HEK293 (cell line): ENCODE measurements around the gene RNF169.

Experiments used
- CTCF ChIA-PET: fragments of 350-600 bp; formaldehyde crosslinking; extraction: SDS; loops from one replicate; lab custom pipeline; 2021; ENCODE audit warnings: antibody characterized with exemption; lab: Yijun Ruan, JAX
- POLR2A ChIA-PET: fragments of 300-600 bp; formaldehyde crosslinking; extraction: SDS; loops from one replicate; lab custom pipeline; 2020; ENCODE audit warnings: antibody characterized with exemption, inconsistent platforms; lab: Yijun Ruan, JAX
- H3K27ac ChIP-seq: fragments of 200-500 bp; sonication (Bioruptor generic); 2 replicates; pipeline ENCODE4 v1.5.1; 2014; ENCODE audit warnings: low read depth, low read length, control low read depth, inconsistent platforms; ENCODE audit errors: extremely low read depth
- H3K36me3 ChIP-seq, 2 experiments: fragments of 200-500 bp in 1 of 2; sonication (Bioruptor generic) in 1 of 2; 1 replicate in 1 of 2; 2 replicates in 1 of 2; pipeline ENCODE4 v1.5.1; 2014 to 2017; ENCODE audit warnings: inconsistent platforms in 2 of 2, low read length in 2 of 2; ENCODE audit not compliant: control insufficient read depth in 2 of 2, insufficient read depth in 1 of 2
- H3K4me1 ChIP-seq: fragments of 200-500 bp; sonication (Bioruptor generic); 2 replicates; pipeline ENCODE4 v1.5.1; 2014; ENCODE audit warnings: mild to moderate bottlenecking, low read length, inconsistent platforms; ENCODE audit not compliant: control insufficient read depth, insufficient read depth
- H3K4me3 ChIP-seq: 2 replicates; pipeline ENCODE4 v1.5.1; 2011; ENCODE audit warnings: low read depth, mild to moderate bottlenecking, control low read depth, low read length, moderate library complexity
- H3K9me3 ChIP-seq: fragments of 200-500 bp; sonication (Bioruptor generic); 2 replicates; pipeline ENCODE4 v1.5.1; 2014; ENCODE audit warnings: low read depth, low read length, inconsistent platforms; ENCODE audit not compliant: control insufficient read depth, insufficient read depth
- ELK4 ChIP-seq: IDR thresholded peaks from 2 replicates; pipeline ENCODE4 v1.6.1; 2011; ENCODE audit warnings: mild to moderate bottlenecking, low read depth, low read length, borderline replicate concordance
- HOXA7 ChIP-seq: sonication (generic); formaldehyde crosslinking; IDR thresholded peaks from 2 replicates; pipeline ENCODE4 v1.8.1; 2022; ENCODE audit warnings: missing genetic modification reagents, borderline replicate concordance
- HOXD13 ChIP-seq: sonication (generic); formaldehyde crosslinking; IDR thresholded peaks from 2 replicates; pipeline ENCODE4 v1.8.0; 2022; ENCODE audit warnings: missing genetic modification reagents, borderline replicate concordance
- KLF10 ChIP-seq: fragments of 450-650 bp; IDR thresholded peaks from 2 replicates; pipeline ENCODE4 v1.5.1; 2018; ENCODE audit warnings: missing biosample characterization, mild to moderate bottlenecking, missing genetic modification characterization
- MZF1 ChIP-seq: fragments of 450-650 bp; formaldehyde crosslinking; IDR thresholded peaks from 2 replicates; pipeline ENCODE4 v1.5.1; 2017; ENCODE audit warnings: missing biosample characterization, missing genetic modification characterization, borderline replicate concordance
- OVOL3 ChIP-seq: fragments of 450-650 bp; formaldehyde crosslinking; IDR thresholded peaks from 2 replicates; pipeline ENCODE4 v1.5.1; 2016; ENCODE audit warnings: missing biosample characterization, missing genetic modification characterization
- PRDM1 ChIP-seq: fragments of 450-650 bp; formaldehyde crosslinking; IDR thresholded peaks from 2 replicates; pipeline ENCODE4; 2016; ENCODE audit warnings: missing biosample characterization, missing genetic modification characterization
- TSHZ1 ChIP-seq: fragments of 450-650 bp; formaldehyde crosslinking; IDR thresholded peaks from 2 replicates; pipeline ENCODE4 v1.5.1; 2016; ENCODE audit warnings: missing biosample characterization, missing genetic modification characterization, borderline replicate concordance
- ZNF174 ChIP-seq: fragments of 450-650 bp; formaldehyde crosslinking; IDR thresholded peaks from 2 replicates; pipeline ENCODE4 v1.5.0; 2017; ENCODE audit warnings: missing biosample characterization, mild to moderate bottlenecking, missing genetic modification characterization
- ZNF175 ChIP-seq: fragments of 450-650 bp; formaldehyde crosslinking; IDR thresholded peaks from 2 replicates; pipeline ENCODE4 v1.5.1; 2016; ENCODE audit warnings: missing biosample characterization, missing genetic modification characterization
- ZNF394 ChIP-seq: fragments of 450-650 bp; formaldehyde crosslinking; IDR thresholded peaks from 2 replicates; pipeline ENCODE4 v1.5.1; 2016; ENCODE audit warnings: missing biosample characterization, missing genetic modification characterization, mild to moderate bottlenecking, moderate library complexity, borderline replicate concordance
- ZNF416 ChIP-seq: fragments of 450-650 bp; formaldehyde crosslinking; IDR thresholded peaks from 2 replicates; pipeline ENCODE4 v1.5.1; 2016; ENCODE audit warnings: missing biosample characterization, missing genetic modification characterization
- ZNF549 ChIP-seq: fragments of 450-650 bp; IDR thresholded peaks from 2 replicates; pipeline ENCODE4 v1.5.1; 2018; ENCODE audit warnings: missing biosample characterization, missing genetic modification characterization, mild to moderate bottlenecking, inconsistent platforms, moderate library complexity
- ZNF596 ChIP-seq: fragments of 450-650 bp; IDR thresholded peaks from 2 replicates; pipeline ENCODE4 v1.5.0; 2018; ENCODE audit warnings: missing biosample characterization, mild to moderate bottlenecking, missing genetic modification characterization, moderate library complexity
- ZNF624 ChIP-seq: fragments of 450-650 bp; formaldehyde crosslinking; IDR thresholded peaks from 2 replicates; pipeline ENCODE4 v1.5.1; 2017; ENCODE audit warnings: missing biosample characterization, missing genetic modification characterization
- ZNF658 ChIP-seq: fragments of 450-650 bp; formaldehyde crosslinking; IDR thresholded peaks from 2 replicates; pipeline ENCODE4; 2016; ENCODE audit warnings: missing biosample characterization, missing genetic modification characterization
- ZNF670 ChIP-seq: fragments of 450-650 bp; formaldehyde crosslinking; IDR thresholded peaks from 2 replicates; pipeline ENCODE4 v1.5.1; 2016; ENCODE audit warnings: missing biosample characterization, missing genetic modification characterization, low read depth
- ZNF747 ChIP-seq: fragments of 450-650 bp; formaldehyde crosslinking; IDR thresholded peaks from 2 replicates; pipeline ENCODE4 v1.5.1; 2016; ENCODE audit warnings: missing biosample characterization, missing genetic modification characterization
- TF ChIP-seq, protein P1 (sequence below): fragments of 450-650 bp; formaldehyde crosslinking; IDR thresholded peaks from 2 replicates; pipeline ENCODE4 v1.5.1; 2016; ENCODE audit warnings: missing biosample characterization, missing genetic modification characterization
- TF ChIP-seq, protein P2 (sequence below): fragments of 450-650 bp; formaldehyde crosslinking; IDR thresholded peaks from 2 replicates; pipeline ENCODE4 v1.5.1; 2016; ENCODE audit warnings: missing biosample characterization, missing genetic modification characterization
- TF ChIP-seq, protein P3 (sequence below): fragments of 450-650 bp; formaldehyde crosslinking; optimal IDR thresholded peaks from 2 replicates; pipeline ENCODE3; 2016; ENCODE audit warnings: missing biosample characterization, mild to moderate bottlenecking, missing genetic modification characterization

The RNF169 gene

GRCh38 chr11:74820763-74821162, 72.1 kb downstream of the RNF169 start:
- H3K4me3 ChIP-seq: no peak overlapping the region
- TF ChIP-seq MZF1 (no peak), ELK4 (no peak), ZNF175 (no peak), ZNF624 (tag by site-specific recombination) (no peak), ZNF549 (tag by site-specific recombination) (no peak), HOXD13 (CRISPR knock-in tag) (no peak), ZNF394 (tag by site-specific recombination) (no peak), ZNF596 (no peak), ZNF658 (no peak), HOXA7 (CRISPR knock-in tag) (no peak), KLF10 (tag by site-specific recombination) (no peak), PRDM1 (tag by site-specific recombination) (no peak)
- TF ChIP-seq, protein P1, sequence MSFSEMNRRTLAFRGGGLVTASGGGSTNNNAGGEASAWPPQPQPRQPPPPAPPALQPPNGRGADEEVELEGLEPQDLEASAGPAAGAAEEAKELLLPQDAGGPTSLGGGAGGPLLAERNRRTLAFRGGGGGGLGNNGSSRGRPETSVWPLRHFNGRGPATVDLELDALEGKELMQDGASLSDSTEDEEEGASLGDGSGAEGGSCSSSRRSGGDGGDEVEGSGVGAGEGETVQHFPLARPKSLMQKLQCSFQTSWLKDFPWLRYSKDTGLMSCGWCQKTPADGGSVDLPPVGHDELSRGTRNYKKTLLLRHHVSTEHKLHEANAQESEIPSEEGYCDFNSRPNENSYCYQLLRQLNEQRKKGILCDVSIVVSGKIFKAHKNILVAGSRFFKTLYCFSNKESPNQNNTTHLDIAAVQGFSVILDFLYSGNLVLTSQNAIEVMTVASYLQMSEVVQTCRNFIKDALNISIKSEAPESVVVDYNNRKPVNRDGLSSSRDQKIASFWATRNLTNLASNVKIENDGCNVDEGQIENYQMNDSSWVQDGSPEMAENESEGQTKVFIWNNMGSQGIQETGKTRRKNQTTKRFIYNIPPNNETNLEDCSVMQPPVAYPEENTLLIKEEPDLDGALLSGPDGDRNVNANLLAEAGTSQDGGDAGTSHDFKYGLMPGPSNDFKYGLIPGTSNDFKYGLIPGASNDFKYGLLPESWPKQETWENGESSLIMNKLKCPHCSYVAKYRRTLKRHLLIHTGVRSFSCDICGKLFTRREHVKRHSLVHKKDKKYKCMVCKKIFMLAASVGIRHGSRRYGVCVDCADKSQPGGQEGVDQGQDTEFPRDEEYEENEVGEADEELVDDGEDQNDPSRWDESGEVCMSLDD (tag by site-specific recombination): no peak
- TF ChIP-seq, protein P2, sequence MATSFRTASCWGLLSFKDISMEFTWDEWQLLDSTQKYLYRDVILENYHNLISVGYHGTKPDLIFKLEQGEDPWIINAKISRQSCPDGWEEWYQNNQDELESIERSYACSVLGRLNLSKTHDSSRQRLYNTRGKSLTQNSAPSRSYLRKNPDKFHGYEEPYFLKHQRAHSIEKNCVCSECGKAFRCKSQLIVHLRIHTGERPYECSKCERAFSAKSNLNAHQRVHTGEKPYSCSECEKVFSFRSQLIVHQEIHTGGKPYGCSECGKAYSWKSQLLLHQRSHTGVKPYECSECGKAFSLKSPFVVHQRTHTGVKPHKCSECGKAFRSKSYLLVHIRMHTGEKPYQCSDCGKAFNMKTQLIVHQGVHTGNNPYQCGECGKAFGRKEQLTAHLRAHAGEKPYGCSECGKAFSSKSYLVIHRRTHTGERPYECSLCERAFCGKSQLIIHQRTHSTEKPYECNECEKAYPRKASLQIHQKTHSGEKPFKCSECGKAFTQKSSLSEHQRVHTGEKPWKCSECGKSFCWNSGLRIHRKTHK: no peak
- H3K27ac ChIP-seq: no peak overlapping the region
- no peaks in the 10 kb centered on the region for H3K9me3 ChIP-seq
- H3K4me1 ChIP-seq: no peaks in the 10 kb centered on the region
- ChIA-PET POLR2A (interaction anchor here (1.2 kb wide), 1 partner anchor 8 kb away, joined by 3 read pairs; no protein-coding TSS in a partner anchor), CTCF (interaction anchor here (0.6 kb wide), 1 partner anchor 320 kb away, joined by 4 read pairs; no protein-coding TSS in a partner anchor)
- H3K36me3 ChIP-seq: peaks cover 0 to 38% of the 10 kb centered on the region in 2 experiments; a peak in 1 of 3 replicates

- Histone ChIP-seq H3K27ac (no peak overlapping the region), H3K9me3 (no peaks in the 10 kb centered on the region), H3K4me1 (no peaks in the 10 kb centered on the region), H3K4me3 (no peak overlapping the region), H3K36me3 (peaks cover 0 to 43% of the 10 kb centered on the region in 2 experiments; a peak in 1 of 3 replicates)
- TF ChIP-seq TSHZ1: no peak
- no peak for TF ChIP-seq PRDM1 (tag by site-specific recombination)
- TF ChIP-seq, protein P3, sequence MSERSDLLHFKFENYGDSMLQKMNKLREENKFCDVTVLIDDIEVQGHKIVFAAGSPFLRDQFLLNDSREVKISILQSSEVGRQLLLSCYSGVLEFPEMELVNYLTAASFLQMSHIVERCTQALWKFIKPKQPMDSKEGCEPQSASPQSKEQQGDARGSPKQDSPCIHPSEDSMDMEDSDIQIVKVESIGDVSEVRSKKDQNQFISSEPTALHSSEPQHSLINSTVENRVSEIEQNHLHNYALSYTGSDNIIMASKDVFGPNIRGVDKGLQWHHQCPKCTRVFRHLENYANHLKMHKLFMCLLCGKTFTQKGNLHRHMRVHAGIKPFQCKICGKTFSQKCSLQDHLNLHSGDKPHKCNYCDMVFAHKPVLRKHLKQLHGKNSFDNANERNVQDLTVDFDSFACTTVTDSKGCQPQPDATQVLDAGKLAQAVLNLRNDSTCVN: no peak
- no peak for TF ChIP-seq ZNF416 (tag by site-specific recombination)
- no peak for TF ChIP-seq OVOL3 (tag by site-specific recombination)
- no peak for TF ChIP-seq ZNF670 (tag by site-specific recombination)
- no peak for TF ChIP-seq ZNF747
- no peak for TF ChIP-seq ZNF174 (tag by site-specific recombination)
- ChIA-PET POLR2A (no interaction called here), CTCF (interaction anchor here (0.8 kb wide), 1 partner anchor 63 kb away, joined by 3 read pairs; no protein-coding TSS in a partner anchor)
Observed at GRCh38 chr11:74822170-74822569, 73.5 kb downstream of the RNF169 start.
